ENCODE data around the gene MFSD2B.
"Not testable (repeated sequence)": the region's sequence is repeated elsewhere in the genome, so short reads cannot be mapped to it uniquely, and the experiment has no call there.

MFSD2B gene

DNA sequence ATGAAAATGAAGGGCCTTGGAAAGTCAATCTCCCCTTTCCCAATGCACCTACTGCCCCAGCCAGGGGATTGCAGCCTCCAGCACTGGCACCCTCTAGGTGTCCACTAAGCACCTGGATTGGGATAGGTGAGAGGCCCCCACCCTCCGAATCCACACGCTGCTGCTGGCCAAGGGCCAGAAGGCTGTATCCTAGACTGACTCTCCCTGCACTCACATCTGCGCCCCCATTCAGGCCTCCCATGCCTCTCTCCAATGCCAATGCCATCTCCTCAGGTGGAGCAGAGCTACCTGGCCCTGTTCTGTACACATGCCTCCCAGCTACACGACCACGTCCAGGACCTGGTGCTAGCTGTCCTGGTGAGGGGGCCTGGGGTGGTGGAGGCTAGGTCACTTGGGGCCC lies 9.8 kb downstream of the MFSD2B start:
- no peak for DNase-seq (ENCODE audit: low spot score)

DNA sequence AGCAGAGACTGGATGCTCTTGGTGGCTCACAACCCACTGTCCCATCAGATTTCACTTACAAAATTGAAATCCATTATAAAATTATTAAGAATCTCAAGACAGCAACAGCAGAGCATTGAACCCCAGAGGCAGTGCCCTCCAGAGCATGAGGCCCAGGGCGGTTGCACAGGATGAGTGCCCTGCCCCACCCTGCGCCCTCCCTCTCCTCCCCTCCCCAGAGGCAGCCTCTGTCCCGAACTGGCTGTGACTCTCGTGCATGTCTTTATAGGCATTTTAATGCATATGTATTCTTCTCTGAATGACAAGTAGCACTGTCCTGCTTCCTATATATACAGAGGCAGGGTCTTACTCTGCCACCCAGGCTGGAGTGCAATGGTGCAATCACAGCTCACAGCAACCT lies 10.4 kb downstream of the MFSD2B start:
- DNase-seq (ENCODE audit: low spot score), result no peak

DNA sequence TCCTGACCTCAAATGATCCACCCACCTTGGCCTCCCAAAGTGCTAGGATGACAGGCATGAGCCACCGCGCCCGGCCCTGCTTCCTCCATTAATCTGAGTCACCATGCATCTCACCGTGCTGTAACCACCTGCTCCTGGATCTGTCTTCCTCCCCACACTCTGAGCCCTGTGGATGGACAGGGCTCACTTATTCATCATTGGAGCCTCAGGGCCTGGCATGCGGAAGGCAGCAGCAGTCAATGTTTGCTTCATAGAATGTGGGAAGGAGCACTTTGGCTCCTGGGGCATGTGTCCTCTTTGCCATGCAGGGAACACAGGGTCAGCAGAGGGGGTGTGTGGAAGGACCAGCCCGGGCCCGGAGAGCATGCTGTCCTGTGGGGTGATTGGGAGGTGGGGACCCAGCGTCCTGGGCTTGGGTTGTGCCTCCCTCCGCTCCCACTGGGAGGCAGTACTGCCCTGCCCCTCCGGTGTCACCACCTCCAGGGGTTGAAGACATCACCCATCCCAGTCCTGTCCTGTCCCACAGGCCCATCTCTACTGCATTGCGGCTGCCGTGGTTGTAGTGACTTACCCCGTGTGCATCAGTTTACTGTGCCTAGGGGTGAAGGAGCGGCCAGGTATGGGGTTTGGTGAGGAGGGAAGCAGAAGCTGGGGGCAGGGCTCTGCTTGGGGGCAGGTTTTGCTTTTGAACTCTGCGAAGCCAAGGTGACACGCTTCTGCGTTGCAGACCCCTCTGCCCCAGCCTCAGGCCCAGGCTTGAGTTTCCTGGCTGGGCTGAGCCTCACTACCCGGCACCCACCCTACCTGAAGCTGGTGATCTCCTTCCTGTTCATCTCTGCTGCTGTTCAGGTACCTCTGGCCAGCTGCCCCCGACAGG lies 11.5 kb downstream of the MFSD2B start:
- peak; percentile 40 for DNase-seq (ENCODE audit: low spot score)

DNA sequence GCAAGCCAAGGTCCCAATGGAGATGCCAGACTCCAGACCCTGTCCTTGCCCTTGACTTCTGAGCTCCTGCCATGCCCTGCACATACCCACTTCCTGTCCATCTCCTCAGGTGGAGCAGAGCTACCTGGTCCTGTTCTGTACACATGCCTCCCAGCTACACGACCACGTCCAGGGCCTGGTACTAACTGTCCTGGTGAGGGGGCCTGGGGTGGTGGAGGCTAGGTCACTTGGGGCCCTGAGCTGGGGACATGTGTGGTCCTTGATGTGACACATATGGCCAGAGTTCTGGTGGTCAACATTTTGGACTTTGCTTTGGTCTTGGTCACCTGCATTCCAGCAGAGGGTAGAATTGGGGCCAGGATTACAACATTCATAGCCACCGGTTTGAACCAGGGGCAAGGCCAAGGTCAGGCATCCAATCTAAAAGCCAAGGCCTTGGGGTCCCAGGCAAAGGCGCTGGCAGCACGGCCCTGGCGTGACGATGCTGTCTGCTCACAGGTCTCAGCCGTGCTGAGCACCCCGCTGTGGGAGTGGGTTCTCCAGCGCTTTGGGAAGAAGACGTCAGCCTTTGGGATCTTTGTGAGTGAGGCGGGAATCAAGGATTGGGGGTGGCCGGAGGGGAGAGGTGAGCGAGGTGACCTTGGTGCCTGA lies 12.6 kb downstream of the MFSD2B start:
- DNase-seq (ENCODE audit: low spot score), result no peak

- no peak for DNase-seq (ENCODE audit: low spot score)
These were observed 13.2 kb downstream of the MFSD2B start for GRCh38 chr2:24022975-24023575.

DNA sequence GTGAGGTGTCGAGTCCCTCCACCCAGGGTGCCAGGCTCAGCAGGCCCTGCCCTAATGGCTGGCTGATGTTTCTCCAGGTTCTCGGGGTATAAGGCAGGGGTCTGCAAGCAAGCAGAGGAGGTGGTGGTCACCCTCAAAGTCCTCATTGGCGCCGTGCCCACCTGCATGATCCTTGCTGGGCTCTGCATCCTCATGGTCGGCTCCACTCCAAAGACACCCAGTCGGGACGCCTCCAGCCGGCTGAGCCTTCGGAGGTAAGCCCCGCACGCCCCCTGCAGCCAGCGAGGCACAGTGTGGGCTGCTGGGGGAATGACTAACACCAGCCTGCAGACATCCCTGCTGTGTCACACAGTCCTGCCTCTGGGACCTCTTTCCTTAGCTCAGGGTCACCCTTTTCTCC lies 14.1 kb downstream of the MFSD2B start:
- no peak for DNase-seq (ENCODE audit: low spot score)

DNA sequence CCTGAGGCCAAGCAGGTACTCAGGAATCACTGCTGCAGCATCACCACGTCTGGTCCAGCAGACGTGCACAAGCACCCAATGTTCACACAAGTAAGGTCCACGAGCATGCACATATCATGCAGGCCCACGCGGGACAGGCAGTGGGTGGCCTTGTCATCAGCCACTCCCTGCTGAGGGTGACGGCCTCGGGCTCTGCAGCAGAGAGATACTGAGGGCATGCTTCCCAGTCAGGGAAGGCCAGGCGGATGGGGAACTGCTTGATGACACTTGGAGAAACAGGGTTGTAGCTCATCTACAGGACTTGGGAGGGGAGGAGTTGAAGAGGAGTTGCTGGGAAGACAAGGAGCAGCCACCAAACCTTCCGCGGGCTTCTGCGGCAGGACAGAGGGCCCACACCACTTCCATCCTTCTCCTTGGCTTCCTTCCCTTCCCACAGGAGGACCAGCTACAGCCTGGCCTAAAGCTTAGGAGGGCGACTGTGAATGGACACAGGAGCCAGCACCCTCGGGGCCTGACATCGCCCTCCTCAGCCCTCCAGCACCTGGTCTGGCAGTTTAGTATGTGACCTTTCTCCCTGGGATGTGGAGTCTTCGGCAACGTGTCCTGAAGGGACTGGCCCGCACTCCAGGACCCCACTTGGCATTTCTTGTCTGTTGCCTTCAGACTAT lies 15.2 kb downstream of the MFSD2B start:
- no peak for DNase-seq (ENCODE audit: low spot score)

DNA sequence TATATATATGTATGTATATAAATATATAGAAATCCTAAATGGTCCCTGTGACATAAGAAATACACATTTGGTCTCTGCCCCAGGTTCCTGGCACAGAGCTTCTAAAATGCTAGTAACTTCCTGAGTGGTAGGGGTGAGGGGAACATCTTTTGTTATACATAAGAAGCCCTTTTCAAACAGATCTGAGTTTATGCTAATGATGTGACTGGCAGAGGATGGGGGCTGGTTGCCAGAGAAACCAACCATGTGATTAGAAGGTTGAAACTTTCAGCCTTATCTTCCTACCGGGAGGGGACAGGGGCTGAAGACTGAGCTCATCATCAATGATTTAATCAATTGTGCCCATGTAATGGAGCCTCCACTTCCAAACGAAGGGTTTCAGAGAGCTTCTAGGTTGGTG lies 16.3 kb downstream of the MFSD2B start:
- DNase-seq (ENCODE audit: low spot score), result no peak

- no peak for DNase-seq (ENCODE audit: low spot score)
These were observed 29.1 kb downstream of the MFSD2B start for GRCh38 chr2:24038786-24039499.

DNA sequence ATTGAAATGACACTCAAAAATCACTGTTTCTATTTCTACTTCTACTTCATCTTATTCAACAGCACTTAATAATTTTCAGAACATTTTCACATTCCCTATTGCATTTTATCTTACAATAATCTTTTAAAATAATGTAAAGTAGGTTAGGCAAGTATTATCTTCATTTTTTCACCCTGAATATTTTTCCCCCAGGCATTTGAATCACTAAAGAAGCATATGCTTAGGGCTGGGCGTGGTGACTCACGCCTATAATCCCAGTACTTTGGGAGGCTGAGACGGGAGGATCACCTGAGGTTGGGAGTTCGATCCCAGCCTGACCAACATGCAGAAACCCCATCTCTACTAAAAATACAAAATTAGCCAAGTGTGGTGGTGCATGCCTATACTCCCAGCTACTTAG lies 30.6 kb downstream of the MFSD2B start:
- DNase-seq (ENCODE audit: low spot score), result no peak

- DNase-seq (ENCODE audit: low spot score), result not testable (repeated sequence)
These were observed 33.2 kb downstream of the MFSD2B start for GRCh38 chr2:24043133-24043532.

DNA sequence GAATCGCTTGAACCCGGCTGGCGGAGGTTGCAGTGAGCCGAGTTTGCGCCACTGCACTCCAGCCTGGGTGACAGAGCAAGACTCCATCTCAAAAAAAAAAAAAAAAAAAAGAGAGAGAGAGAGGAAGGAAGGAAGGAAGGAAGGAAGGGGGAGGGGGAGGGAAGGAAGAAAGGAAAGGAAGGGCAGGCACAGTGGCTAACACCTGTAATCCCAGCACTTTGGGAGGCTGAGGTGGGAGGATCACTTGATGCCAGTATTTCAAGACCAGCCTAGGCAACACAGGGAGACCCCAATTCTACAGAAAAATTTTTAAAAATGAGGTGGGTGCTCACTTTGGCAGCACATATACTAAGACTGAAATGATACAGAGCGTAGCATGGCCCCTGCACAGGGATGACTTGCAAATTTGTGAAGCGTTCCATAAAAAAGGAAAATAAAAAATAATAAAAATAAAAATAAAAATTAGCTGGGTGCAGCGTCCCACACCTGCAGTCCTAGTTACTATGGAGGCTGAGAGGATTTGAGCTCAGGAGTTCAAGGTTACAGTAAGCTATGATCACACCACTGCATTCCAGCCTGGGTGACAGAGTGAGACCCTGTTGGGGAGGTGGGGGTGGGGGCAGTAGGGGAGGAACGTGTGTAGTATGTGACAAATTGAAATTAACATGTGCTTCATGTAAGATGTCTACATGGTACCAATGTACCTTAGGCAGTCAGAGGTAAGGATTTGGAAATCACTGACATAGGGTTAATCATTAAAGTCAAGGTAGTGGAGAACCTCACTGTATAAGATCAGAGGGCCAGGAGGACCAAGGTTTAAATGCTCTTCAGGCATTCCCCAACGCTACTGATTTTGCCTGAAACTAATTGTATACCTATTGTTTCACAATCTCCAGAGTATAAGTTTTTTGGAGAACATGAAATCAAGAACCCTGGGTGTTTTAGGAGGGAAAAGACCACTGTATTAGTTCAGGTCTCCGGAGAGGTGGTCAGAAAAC lies 35.9 kb downstream of the MFSD2B start:
- DNase-seq (ENCODE audit: low spot score), result no peak

DNA sequence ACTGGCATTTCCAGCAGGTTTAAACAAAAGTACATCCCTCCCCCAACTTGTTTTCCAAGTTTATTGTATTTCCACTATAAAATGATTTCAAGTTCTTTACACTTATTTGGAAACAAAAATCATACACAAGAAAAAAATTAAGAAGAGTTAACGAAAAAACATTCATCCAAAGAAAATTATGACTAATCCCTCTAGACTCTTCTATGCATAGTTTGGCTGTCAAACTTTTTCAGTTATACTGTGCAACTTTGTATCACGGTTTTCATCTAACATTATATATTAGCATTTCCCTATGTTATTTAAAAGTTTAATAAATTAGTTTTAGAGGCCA lies 36.7 kb downstream of the MFSD2B start:
- no peak for DNase-seq (ENCODE audit: low spot score)

- DNase-seq (ENCODE audit: low spot score), result peak; percentile 99
These were observed 37.2 kb downstream of the MFSD2B start, which contains the start of gene WDCP for GRCh38 chr2:24046930-24047702. Gene WDCP (minus strand): TSS chr2:24047391. CDS start chr2:24039494, 7,897 bp downstream.

DNA sequence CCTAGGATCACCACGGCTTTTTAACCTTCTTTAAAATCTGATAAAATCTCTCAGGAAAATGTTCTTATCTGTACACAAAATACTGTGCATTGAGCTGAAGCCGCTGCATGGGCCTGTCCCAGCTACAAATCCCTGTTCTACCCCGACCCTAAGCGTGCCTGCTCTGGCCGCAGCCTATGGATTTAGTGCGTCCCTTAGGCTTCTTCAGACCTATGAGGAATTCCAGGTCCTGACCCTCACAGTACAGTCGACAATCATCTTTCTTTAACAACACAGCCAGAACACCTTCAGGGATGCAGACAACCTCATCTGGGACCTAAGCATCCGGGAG lies 37.8 kb downstream of the MFSD2B start:
- no peak for DNase-seq (ENCODE audit: low spot score)

DNA sequence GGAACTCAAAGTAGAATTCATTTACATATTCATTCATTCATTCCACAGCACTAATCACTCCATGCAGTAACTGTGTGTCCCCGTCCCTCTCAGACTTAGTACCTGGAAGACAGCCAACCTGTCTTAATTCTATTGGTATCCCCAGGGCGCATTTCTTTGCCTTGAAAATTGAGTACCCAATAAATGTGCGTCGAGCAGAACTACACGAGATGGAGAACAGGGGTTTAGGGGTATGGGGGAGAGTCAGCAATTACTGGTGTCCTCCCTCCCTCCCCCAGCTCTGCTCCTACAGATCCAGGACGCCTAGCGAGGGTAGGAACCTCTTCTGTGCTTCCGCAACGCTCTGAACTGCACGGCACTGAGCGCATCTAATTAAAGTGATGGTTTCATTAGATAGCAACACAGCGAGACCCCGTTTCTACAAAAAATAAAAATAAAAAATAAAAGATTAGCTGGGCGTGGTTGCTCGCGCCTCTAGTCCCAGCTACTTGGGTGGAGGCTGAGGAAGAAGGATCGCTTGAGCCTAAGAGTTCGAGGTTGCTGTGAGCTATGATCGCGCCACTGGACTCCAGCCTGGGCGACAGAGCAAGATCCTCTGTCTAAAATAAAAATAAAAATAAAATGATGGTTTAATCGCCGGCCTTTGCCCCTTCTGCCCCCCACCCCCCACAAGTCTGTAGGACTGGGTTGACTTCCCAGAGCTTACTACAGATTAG lies 39.0 kb downstream of the MFSD2B start:
- DNase-seq (ENCODE audit: low spot score), result no peak

DNA sequence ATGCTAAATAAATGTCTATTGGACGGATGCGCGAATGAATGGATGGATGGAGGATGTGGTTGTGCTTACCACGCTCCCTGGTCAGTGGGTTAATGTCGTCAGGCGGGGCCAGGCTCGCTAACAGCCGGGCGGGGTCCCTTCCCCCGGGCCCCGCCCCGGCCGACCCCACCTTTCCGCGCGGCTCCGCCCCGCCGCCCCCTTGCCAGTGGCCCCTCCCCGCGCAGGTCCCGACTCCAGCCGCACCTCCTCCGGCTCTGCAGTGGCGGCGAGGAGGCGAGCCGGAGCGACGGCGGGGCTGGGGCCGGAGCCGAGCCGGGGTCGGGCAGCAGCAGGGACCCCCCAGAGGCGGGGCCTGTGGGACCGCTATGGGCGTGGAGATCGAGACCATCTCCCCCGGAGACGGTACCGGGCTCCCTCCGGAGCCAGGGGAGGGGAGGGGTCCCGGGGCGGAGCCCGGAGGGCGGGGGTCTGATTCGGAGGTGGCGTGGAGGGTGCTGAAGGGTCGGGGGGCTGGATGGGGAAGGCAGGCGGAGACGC lies 39.7 kb downstream of the MFSD2B start, which contains the start of gene FKBP1B:
Gene FKBP1B (plus strand): TSS at position 257 of the 537 bp plus-strand sequence. CDS start 109 bp downstream, at position 366.
- peak; percentile 75 for DNase-seq (ENCODE audit: low spot score)

DNA sequence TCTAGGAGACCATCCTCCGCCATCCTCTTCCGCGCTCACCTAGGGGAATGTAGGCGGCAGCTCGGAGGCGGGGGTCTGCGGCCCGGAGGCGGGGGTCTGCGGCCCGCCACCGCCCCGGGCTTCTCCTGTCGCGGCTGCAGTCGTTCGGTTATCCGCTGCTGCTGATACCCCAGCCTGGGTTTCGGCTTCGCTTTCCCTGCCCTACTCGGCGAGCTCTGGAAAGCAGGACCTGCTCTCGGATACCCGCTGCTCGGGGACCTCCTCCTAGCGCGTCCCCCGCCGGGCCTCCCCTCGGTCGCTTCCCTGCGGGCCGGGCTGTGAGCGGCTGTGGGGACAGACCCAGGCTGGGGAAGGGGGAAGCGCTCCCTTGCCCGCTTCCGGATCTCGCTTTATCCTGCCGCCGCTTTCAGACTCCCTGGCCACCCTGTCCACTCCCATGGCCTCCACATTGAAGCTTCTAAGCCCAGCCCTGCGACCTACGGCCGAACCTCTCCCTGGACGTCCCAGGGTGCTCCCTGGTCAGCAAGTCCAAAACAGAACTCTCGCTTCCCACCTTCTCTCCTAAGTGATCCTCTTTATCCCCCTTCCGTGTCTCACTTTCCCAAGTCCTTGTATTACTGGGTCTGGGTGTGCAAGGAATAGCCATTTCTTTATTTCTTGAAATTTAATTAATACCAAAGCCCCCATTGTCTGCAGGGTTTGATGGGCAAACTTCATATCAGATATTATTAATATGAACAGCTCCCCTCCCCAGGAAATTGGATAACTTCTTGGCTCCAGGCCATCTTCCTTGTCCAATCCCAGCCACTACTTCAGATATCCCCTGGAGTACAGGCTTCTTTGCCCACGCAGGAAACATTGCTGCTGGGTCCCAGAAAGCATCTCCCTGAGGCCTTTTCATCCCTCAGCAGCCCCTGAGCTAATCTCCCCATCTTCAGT lies 40.4 kb downstream of the MFSD2B start:
- no peak for DNase-seq (ENCODE audit: low spot score)

Data from NAMALWA (cell line).